Stimulated activated CD4-positive, alpha-beta T cell treated with anti-CD3 and anti-CD28 coated beads, TNF-alpha, amount 100 ng/mL, for 1 hour (primary cell): ENCODE data around the gene CD47.

Experiments
- DNase-seq, 3 donors: peaks; one replicate each; pipeline ENCODE4 v3.0.0-alpha.2; 2020; ENCODE audit warnings: low read depth in 3 of 3, low spot score in 1 of 3

CD47 gene

DNA sequence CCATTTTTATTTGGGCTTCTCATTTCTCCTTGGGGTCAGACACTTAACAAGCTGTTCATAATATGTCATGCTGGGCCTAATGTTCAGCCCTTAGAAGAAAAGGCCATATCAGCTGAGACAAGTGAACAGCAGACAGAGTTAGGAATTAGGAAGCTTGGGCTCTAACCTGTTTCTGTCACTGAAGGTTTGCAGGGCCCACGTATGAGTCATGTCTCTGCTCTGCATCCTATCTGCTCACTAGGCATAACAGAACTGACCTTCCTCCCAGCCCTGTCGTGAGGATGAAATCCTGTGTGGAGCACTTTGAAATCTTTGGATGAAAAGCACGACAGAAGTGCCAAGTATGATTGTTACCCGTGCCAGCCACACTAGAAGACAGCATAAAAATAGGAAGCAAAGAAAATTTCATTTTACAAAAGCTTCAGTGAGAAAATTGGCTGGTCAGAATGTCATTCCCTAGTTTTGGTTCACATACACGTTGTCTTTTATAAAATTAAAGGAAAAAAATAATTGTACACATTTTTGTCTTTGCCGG is 26.5 kb upstream of the CD47 start:
- DNase-seq = no peak

DNA sequence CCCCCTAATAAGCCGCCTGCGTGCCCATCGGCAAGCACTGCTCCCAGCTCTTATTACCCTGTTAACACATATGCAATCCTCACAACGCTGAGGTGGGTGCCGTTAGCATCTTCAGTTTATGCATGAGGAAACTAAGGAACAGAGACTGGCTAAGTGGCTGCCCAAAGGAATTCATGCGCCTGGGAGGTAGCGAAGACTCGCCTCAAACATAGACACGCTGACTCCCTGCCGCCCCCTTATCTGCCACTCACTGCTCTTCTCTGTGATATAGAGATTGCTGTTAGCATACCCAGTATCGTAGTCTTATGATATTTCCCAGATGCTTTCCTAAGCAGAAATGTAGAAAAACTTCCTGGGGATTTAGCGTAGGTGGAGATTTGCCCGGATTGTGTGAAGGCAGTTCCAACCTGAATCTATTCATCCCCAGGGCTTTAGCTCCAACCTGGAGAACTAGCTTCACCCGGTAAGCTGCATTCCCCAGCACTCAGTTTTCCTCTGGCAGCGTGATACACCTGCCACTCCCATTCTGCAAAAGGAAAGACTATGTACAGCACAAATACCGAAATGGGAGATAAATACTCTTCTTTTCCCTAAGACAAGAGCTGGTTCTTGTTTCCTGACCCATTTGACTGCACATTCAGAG is 23.7 kb upstream of the CD47 start:
- DNase-seq = no peak

DNA sequence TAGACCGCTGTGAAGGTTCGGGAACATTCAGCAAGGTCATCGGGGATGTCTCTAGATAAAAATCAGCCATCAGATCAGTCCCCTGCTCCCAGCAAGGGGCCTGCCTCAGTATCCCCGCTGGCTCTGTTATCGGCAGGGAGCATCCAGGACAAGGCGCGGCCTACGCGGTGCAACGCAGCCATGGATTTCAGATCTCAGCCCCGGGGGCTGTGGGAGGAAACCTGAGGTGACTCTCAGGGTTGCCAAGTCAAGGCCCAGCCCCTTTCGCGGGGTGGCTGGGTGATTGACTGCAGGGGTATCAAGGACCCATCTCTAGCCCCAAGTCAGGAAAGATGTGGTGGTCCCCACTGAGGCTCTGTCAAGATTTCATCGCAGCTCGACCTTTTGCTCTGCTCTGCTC is 23.1 kb upstream of the CD47 start:
- no peak for DNase-seq

DNA sequence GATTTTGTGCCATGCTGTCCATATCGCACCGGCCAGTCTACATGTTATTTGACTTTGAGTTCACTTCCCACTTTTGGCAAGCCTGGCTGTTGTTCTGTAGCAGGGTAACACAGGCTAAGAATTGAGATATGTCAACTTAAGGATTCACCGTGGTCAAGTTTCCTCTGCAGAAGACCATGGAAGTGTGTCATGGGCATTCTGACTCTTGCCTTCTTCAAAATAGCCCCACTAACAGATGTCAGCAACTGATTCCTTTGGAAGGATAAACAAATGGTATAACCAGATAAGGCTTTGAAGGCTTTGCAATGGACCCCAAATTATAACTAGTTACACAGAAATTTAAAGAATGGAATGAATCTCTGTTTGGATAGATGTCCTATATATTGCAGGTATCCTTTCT is 20.1 kb upstream of the CD47 start:
- DNase-seq = no peak

DNA sequence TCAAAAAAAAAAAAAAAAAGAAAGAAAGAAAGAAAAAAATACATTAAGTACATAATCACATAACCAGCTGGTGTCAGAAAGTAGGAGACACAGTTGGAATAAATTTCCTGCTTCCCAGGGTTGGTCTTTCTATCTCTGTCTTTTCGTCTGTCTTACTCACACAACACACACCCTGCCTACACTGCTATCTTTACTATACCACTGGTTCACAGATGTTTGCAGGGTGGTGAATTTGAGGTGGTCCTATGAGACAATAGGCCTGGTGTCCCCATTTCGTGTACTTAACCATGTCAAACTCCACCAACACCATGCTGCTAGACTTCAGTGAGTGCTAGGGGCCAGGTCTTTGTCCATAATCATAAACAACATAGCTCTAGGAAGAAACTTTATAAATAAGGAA is 17.6 kb upstream of the CD47 start:
- no peak for DNase-seq

DNA sequence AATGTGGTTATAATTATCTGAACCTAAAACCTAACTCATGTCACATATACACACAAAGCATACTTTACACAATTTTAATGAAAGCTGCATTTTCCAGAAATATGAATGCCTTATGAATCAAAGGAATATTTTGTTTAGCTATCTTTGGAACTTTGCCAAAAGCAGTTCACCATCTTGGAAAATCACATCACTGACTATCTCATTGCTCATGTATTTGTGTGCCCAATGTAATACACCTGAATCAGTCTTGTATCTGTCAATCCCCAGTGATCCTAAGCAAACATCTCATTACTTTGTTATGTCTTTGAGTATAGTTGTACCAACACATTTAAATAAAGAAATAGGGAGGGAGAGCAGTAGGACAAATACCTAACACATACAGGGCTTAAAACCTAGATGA is 15.6 kb upstream of the CD47 start:
- no peak for DNase-seq

DNA sequence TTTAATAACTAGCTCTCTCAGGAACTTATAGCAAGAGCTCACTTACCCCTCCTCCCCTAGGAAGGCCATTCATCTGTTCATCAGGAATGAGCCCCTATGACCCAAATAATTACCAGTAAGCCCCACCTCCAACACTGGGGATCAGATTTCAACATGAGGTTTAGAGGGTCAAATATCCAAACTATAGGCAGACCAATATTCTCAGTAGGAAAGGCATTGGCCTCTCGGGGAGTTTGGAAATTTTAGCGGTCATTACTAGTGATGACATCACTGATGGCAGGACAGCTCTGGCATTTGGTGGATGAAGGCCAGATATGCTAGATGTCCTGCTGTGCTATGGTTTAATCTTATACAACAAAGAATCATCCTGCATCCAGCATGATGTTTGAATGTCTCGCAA is 15.2 kb upstream of the CD47 start:
- no peak for DNase-seq

DNA sequence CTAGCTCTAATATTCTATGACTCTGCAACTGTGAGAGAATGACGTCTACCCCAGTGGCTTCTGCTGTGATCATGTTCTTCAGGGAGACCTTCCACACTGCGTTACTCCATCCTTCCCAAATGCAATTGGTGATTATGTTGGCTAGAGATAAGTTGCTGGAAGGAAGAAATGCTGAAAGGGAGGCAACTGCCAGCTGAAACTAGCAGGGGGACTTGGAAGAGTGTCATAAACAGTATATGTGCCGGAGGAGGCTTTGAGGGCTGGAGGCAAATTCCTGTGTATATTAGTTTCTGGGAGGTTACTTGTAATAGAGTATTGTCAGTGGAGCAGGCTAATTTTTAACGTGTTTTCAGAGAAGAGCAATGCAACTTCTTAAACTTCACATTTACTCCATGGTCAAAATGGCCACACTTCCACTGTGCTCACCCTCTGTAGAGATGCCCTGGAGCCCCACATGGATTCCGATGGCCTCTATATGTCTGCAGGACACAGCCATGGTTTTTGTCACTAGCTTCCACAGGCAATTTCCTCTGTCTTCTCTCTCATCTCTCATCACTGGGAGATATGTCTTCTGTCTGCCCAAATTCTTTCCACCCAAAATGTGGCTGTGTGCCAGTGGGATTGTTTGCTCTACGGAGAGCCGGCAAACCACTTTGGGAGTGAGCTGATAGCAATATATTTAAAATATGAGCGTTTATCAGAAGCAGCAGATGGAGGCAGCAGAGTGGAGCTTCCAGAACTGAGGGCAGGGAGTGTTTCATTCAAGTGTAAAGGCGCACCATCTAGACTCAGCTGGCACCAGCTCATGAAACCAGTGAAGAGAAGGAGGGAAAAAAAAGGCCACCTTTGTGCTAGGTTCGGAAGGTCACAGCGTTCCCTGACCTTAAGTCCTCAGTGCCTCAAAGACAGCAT is 13.3 kb upstream of the CD47 start:
- DNase-seq = no peak

DNA sequence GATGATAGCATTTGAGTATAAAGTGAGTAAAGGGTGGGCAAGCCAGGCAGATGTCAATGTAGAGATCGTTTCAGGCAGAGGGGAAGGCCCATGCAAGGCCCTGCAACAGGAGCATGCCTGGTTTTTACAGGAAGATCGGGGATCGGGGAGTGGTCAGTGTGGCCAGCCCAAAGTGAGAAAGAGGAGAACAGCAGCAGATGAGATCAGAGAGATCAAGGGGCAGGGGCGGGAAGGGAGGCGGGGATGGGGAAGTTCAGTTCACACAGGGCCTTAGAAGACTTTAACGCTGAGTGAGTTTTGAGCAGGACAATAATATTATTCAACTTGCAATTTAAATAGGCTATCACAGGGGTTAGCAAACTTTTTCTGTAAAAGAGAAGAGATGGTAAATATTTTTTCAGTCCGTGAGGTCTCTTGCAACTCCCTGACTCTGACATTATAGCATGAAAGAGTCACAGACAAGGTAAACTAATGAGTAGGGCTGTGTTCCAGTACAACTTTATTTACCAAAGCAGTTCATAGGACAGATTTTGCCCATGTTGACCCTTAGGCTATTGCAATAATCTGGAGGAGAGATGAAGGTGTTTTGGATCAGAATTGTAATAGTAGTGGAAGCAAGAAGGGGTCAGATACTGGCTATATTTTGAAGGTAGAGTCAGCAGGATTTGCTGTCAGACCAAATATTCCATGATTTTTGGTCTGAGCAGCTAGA is 12.4 kb upstream of the CD47 start:
- no peak for DNase-seq

DNA sequence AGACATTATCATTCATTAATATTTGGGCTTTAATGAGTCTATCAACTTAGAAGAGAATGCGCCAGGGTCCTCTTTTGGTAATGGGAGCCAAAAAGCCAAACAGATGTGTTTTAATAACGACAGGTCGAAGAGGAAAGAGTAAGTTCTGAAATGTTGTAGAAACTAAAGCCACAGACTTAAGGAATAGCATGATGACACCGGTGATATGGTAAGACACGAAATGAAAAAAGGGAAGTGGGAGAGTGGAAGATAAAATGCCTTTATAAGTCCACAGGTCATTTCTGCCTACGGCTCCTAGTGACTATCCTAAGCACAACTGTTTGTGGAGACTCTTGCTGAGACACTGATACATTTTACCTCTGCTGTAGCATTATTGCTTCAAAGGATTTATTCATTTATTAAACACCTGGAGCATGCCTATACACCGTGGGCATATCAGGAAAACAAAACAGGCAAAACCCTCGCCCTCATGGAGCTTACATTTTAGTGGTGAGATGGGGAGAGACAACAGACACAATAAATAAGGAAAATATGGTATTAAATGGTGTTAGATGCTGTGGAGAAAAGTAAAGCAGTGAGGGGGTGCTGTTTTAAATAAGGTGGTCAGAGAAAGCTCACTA is 11.7 kb upstream of the CD47 start:
- DNase-seq = no peak

DNA sequence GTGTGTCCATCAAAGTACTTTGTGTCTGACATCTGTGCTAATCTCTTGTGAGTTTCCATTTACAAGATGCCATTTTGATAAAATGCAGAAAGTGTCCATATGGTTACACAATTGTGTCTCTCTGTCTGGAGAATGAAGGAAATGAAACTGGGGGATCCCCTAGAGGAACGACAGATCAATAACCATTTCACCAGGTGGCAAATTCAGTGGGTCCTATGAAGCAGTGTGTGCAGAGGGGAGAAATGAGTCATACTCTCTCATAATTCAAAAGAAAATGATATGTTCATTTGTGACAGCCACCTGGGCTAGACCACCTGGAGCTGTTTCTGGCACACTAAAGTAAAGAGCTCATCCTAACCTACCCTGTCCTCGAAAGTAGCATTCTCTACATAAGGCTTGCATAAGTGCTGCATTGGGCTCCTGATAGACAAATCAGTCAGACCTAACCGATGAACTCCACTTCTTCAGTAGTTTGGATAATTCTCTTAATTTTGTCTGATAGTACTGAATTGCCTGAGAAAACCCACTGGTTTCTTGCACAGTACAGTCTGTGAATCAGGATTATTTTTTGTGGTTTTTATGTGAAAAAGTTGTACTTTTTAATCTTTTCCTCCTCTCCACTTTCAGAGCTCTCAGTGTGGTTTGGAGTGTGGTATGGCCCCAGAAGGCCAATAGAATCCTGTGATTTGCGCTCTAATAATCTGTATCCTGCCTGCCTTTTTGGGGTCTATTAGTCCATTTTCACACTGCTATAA is 10.3 kb upstream of the CD47 start:
- no peak for DNase-seq

DNA sequence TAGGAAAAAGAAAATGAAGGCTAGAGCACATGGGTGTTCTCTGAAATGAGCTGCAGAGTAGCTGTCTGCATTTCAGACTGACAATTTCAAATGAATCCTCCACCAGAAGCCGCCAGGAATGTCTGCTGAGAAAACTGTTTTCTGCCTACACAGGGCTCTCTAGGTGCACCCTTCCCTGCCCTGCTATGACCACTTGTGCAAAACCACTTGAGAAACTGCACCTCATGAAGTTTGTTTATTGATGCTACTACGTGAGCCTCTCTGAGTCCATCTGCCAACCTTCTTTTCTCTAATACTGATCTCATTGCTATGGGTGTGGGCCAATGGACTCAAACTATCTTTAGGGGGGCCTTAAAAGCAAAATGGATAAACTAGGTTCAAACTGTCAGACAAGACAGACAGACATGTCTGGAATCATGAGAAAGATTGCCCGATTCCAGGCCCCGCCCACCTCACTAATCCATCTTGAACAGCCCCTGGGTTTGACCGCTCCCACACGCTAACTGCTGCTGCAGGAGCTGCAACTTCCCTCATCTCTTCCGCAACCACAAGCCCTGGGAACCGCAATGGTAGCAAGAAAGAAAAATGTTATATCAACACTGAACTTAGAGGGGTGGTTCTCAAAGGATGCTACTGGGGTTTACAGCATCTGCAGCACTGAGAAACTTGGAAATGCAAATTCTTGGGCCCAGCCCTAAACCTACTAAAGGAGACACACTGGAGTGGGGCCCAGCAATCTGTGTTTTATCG is 9.0 kb upstream of the CD47 start:
- DNase-seq = no peak

DNA sequence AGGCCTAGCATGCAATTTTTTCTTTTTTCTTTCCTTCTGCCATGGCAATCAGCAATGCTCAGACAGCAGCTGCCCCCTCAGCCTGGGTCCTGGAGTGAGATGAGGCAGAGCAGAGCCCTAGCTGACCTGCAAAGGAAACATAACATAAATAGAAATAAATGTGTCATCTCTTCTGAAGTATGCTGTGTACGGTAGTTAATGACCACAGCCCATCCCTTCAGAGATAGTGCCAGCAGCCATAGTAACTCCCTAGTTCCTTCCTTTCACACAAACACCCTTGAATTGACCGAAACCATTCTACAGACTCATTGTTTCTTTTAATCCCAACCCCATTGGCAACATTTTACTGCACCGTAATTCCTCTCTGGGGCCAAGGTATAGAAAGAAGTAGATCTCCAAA is 8.4 kb upstream of the CD47 start:
- no peak for DNase-seq

DNA sequence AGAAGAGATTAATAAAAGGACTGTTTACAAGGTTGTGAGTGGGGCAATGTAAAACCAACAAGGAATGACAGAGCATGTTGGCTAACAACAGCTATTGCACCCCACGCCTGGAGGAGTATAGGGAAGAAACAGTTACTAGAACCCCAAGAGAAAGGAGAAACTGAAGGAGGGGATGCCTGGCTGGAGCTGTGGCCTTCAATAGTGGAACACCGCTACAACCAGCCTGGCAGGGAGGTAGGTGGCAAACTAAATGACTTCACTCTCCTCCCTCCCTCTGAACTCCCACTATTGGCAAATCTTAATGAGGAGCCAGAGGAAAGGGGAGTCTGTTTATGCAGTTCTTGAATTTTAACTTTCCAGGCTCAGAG is 7.2 kb upstream of the CD47 start:
- no peak for DNase-seq

DNA sequence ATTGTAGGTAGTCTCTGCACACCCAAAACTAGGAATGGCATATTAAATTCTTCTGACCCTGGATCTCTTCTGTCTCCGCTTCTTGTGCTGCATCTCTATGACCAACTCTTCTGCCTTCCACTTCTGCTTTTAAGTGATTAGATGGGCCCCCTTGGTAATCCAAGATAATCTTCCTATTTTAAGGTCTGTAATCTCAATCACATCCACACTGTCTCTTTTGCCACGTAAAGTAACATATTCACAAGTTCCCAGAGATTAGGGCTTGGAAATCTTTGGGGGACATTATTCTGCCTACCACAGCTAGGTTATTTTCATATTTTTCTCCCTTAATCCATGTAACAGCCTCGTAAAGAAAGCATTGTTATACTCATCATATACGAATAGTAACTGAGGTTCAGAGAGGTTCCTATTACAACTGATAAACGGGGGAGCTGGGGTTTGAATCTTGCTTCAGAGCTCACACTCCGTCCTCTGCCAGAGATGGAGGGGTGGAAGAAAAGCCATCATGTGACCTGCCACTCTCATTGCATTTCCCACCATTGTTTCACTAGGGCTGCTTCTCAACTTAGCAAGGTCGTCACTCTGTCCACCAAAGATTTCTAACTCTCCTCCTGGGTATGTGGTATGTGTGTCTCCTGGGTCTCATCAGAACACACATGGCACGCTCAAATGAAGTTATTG is 6.6 kb upstream of the CD47 start:
- DNase-seq = no peak

DNA sequence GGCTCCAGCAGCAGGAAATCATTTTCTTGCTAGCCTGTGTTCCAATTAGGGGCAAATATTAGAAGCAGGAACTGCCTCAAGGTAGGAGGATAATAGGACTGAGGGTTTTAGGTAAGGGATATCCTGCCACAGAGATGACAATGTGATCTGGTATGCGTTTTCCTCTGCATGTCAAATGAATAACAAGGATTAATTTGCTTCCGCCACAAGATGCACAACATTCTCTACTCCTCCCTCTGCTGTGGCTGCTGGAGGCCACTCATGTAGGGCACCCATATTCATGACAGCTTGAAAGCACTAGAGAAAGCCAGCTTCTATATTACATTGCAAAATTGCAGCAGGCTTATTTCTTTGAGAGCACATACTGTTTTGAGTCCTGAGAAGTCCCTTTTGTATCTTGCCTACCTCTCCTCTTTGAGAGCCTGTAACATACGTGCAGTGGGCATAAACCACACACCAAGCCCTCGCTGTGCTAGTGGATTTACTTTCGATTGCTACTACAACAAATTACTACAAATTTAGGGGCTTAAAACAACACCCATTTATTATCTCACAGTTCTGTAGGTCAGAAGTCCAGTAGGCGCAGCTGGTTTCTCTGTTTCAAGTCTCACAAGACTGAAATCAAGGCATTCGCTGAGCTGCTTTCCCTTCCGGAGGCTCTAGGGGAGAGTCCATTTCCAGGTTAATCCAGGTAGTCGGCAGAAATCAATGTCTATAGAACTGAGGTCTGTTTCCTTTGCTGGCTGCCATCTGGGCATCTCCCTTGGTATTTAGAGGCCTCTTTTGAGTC is 5.9 kb upstream of the CD47 start:
- DNase-seq = no peak

DNA sequence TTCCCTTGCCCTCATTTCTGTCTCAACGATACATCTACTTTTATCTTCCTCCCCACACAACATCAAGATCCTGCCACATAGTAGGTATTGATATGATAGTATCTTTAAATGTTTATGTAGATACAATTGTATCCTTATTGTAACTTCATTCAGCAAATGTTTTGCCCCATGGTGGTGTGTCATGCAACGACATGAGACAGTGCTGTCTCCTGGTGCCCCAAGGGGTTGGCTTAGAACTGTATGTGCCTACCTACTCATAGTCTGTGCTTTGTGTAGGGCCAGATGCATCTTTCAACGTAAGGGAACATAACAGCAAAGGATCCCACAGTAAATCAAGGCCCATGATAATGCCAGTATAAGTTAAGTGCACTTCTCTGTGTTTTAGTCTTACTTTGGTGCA is 2.8 kb upstream of the CD47 start:
- no peak for DNase-seq

DNA sequence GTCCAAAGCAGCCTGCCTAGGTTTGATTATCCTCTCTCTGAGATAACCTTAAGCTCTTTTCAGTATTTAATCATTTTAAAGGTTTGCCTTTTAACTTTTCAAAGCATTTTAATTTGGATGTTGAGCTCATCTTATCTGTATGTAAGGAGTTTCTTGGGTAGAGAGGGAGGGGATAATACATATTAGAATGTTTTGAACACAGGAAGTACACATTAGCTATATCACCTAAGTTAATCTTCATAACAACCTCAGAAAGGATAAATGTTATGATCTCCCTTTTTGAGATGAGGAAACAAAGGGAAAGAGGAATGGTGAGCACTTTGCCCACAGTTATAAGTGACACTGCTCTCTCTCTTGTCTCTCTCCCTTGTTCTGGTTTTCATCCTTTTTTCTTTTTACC is 2.2 kb upstream of the CD47 start:
- DNase-seq = no peak

DNA sequence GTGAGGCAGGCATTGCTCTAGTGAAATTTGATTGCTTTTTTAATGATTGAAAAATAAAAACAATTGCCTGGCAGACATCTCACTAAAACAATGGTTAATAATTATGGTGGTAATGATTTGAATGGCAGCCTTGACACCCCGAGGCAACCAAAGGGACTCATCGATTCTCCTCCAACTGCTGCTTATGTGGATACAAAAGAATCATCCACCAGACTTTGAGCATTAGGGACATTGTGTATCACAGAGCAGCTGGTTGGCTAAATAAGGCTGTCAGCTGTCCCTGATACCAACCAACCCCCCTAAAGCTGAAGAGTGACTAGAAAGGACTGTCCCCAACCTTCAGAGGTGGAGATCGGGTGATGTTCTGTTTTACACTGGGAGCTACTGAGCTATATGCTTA is 1.7 kb upstream of the CD47 start:
- no peak for DNase-seq
